Stimulated activated CD8-positive, alpha-beta memory T cell treated with anti-CD3 and anti-CD28 coated beads, Interleukin-15, amount 100 ng/mL, for 1 hour (primary cell): ENCODE data around the gene SYT9.

ENCODE experiments used
- DNase-seq: peaks from one replicate; pipeline ENCODE4 v3.0.0-alpha.2; 2020; ENCODE audit warnings: low read depth

Gene SYT9

GRCh38 chr11:7427733-7428132 is 176.0 kb downstream of the SYT9 start:
- DNase-seq: no peak

- no peak for DNase-seq
Measured at GRCh38 chr11:7428196-7428595, 176.5 kb downstream of the SYT9 start.

GRCh38 chr11:7430496-7430895 is 178.8 kb downstream of the SYT9 start:
- DNase-seq: no peak

GRCh38 chr11:7435176-7435575 is 183.5 kb downstream of the SYT9 start:
- no peak for DNase-seq

GRCh38 chr11:7436146-7436545 is 184.4 kb downstream of the SYT9 start:
- no peak for DNase-seq

- no peak for DNase-seq
Measured at GRCh38 chr11:7436657-7437056, 185.0 kb downstream of the SYT9 start.

- DNase-seq: no peak
Measured at GRCh38 chr11:7437696-7438095, 186.0 kb downstream of the SYT9 start.

- DNase-seq: no peak
Measured at GRCh38 chr11:7439746-7440320, 188.1 kb downstream of the SYT9 start.

- DNase-seq: peak; percentile 54
Measured at GRCh38 chr11:7442588-7443215, 191.0 kb downstream of the SYT9 start.

- no peak for DNase-seq
Measured at GRCh38 chr11:7444091-7444981, 192.6 kb downstream of the SYT9 start.

- DNase-seq: no peak
Measured at GRCh38 chr11:7445564-7445963, 193.9 kb downstream of the SYT9 start.

- no peak for DNase-seq
Measured at GRCh38 chr11:7448201-7448600, 196.5 kb downstream of the SYT9 start.

GRCh38 chr11:7449211-7449840 is 197.6 kb downstream of the SYT9 start:
- no peak for DNase-seq

- no peak for DNase-seq
Measured at GRCh38 chr11:7449841-7450214, 198.1 kb downstream of the SYT9 start.

- DNase-seq: no peak
Measured at GRCh38 chr11:7450836-7451235, 199.1 kb downstream of the SYT9 start.

- DNase-seq: no peak
Measured at GRCh38 chr11:7451520-7451919, 199.8 kb downstream of the SYT9 start.

GRCh38 chr11:7451952-7452494 is 200.3 kb downstream of the SYT9 start:
- DNase-seq: no peak

GRCh38 chr11:7454854-7455253 is 203.2 kb downstream of the SYT9 start:
- no peak for DNase-seq

GRCh38 chr11:7457211-7457610 is 205.5 kb downstream of the SYT9 start:
- DNase-seq: no peak

GRCh38 chr11:7462706-7463105 is 211.0 kb downstream of the SYT9 start:
- no peak for DNase-seq

- no peak for DNase-seq
Measured at GRCh38 chr11:7467652-7468051, 215.9 kb downstream of the SYT9 start.

GRCh38 chr11:7469351-7469865 is 217.7 kb downstream of the SYT9 start:
- no peak for DNase-seq
